ENCODE results near the gene PATL1.
"Not testable (repeated sequence)": the region's sequence is repeated elsewhere in the genome, so short reads cannot be mapped to it uniquely, and the experiment has no call there.

Gene PATL1

GRCh38 chr11:59673291-59673690, 4.5 kb upstream of the PATL1 start:
- DNase-seq (ENCODE audit: low read depth, low spot score), result no peak

- no peak for DNase-seq (ENCODE audit: low read depth, low spot score)
Observed at GRCh38 chr11:59671471-59671870, 2.6 kb upstream of the PATL1 start.

GRCh38 chr11:59669611-59670009, 773 bp upstream of the PATL1 start:
- no peak for DNase-seq (ENCODE audit: low read depth, low spot score)

- DNase-seq (ENCODE audit: low read depth, low spot score), result peak; percentile 31
Observed at GRCh38 chr11:59668188-59668949, 468 bp downstream of the PATL1 start.

- no peak for DNase-seq (ENCODE audit: low read depth, low spot score)
Observed at GRCh38 chr11:59667812-59668187, 1.0 kb downstream of the PATL1 start.

GRCh38 chr11:59666969-59667368, 1.9 kb downstream of the PATL1 start:
- DNase-seq (ENCODE audit: low read depth, low spot score), result no peak

GRCh38 chr11:59660621-59661020, 8.2 kb downstream of the PATL1 start:
- no peak for DNase-seq (ENCODE audit: low read depth, low spot score)

- no peak for DNase-seq (ENCODE audit: low read depth, low spot score)
Observed at GRCh38 chr11:59659981-59660380, 8.9 kb downstream of the PATL1 start.

GRCh38 chr11:59658036-59658435, 10.8 kb downstream of the PATL1 start:
- no peak for DNase-seq (ENCODE audit: low read depth, low spot score)

GRCh38 chr11:59654893-59655292, 13.9 kb downstream of the PATL1 start:
- no peak for DNase-seq (ENCODE audit: low read depth, low spot score)

GRCh38 chr11:59647245-59647980, 21.4 kb downstream of the PATL1 start:
- DNase-seq (ENCODE audit: low read depth, low spot score), result no peak

GRCh38 chr11:59644528-59644927, 24.3 kb downstream of the PATL1 start:
- no peak for DNase-seq (ENCODE audit: low read depth, low spot score)

GRCh38 chr11:59643390-59643789, 25.4 kb downstream of the PATL1 start:
- no peak for DNase-seq (ENCODE audit: low read depth, low spot score)

GRCh38 chr11:59641156-59641555, 27.7 kb downstream of the PATL1 start:
- no peak for DNase-seq (ENCODE audit: low read depth, low spot score)

- no peak for DNase-seq (ENCODE audit: low read depth, low spot score)
Observed at GRCh38 chr11:59630493-59630892, 38.3 kb downstream of the PATL1 start.

- no peak for DNase-seq (ENCODE audit: low read depth, low spot score)
Observed at GRCh38 chr11:59629996-59630395, 38.8 kb downstream of the PATL1 start.

- not testable (repeated sequence) for DNase-seq (ENCODE audit: low read depth, low spot score)
Observed at GRCh38 chr11:59626969-59627368, 41.9 kb downstream of the PATL1 start.

GRCh38 chr11:59625703-59626102, 43.1 kb downstream of the PATL1 start:
- no peak for DNase-seq (ENCODE audit: low read depth, low spot score)

- DNase-seq (ENCODE audit: low read depth, low spot score), result no peak
Observed at GRCh38 chr11:59617876-59618275, 51.0 kb downstream of the PATL1 start.

GRCh38 chr11:59616396-59616982, 52.3 kb downstream of the PATL1 start:
- no peak for DNase-seq (ENCODE audit: low read depth, low spot score)

GRCh38 chr11:59615637-59616395, 53.0 kb downstream of the PATL1 start, which contains the start of gene OSBP:
TSS of gene OSBP (minus strand) at chr11:59615774. CDS start at chr11:59615664, 110 bp downstream.
- DNase-seq (ENCODE audit: low read depth, low spot score), result peak; percentile 95

GRCh38 chr11:59615120-59615636, 53.7 kb downstream of the PATL1 start:
- DNase-seq (ENCODE audit: low read depth, low spot score), result peak; percentile 40

All from activated CD4-positive, CD25-positive, alpha-beta regulatory T cell treated with anti-CD3 and anti-CD28 coated beads, Interleukin-2, amount 50 U/mL, for 16 hours (primary cell).